ENCODE data around the gene TRIB2.

Gene TRIB2

DNA sequence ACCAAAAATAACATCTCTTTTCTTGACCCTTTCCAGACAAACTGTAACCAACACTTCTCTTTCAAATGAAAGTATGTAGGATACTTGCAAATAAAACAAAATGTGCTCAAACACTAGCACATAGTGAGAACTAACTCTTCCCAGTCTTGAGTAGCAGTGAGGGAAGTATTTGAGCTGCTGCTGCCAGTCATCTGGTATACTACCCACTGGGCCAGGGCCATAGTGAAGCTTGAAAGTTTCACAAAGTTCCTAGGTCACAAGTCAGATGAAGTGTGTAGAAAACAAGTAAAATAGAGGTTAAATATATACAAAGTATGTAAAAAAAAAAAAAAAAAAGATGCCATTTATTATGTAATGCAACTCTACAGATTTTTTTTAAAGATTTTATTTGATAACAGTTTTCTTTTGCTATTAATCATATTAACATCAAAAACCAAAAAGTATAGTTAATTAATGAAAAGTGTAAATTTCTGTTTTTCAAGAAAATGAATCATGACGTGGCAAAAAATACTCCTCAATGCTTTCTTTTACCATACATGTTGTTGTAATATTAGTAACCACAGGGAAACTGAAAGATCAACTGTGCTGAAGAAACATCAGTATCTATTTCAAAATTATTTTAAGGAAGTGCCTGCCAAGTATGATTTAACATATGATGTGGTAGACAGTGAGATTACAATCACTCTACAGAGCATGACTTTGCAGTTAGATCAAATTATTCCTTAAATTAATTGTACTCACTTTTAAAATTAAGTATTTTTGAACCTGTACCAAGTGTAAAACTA lies 21.6 kb upstream of the TRIB2 start:
- intact Hi-C loops (cut with DNase I), result no loop called here
- no peak for DNase-seq

DNA sequence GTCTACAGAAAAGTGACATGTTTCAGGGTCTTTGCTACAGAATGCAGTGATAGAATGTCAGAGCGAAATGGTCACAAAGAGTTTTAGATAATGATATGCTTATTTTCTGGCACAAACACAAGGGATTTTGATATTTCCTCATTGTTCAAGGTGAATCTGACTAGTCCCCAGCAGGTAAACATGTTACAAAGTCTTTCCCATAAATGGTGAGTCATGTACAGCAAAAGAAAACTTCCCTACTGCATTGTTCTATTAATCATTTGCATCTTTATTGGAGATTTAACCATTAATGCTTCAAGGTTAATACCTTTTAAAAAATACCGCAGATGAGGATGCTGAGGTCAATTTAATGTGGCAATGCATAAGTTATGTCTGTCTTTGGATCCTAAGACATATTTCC lies 19.1 kb upstream of the TRIB2 start:
- no peak for DNase-seq
- intact Hi-C loops (cut with DNase I), result no loop called here

GRCh38 chr2:12700989-12701388 lies 15.7 kb upstream of the TRIB2 start:
- intact Hi-C loops (cut with DNase I), result no loop called here
- DNase-seq, result no peak

- intact Hi-C loops (cut with DNase I), result no loop called here
- DNase-seq, result no peak
Measured at GRCh38 chr2:12701786-12702167, 15.0 kb upstream of the TRIB2 start.

- intact Hi-C loops (cut with DNase I), result no loop called here
- DNase-seq, result peak in 1 of 10 donors; percentile 29
Measured at GRCh38 chr2:12702168-12703121, 14.3 kb upstream of the TRIB2 start.

- intact Hi-C loops (cut with DNase I), result no loop called here
- DNase-seq, result no peak
Measured at GRCh38 chr2:12704378-12704777, 12.4 kb upstream of the TRIB2 start.

DNA sequence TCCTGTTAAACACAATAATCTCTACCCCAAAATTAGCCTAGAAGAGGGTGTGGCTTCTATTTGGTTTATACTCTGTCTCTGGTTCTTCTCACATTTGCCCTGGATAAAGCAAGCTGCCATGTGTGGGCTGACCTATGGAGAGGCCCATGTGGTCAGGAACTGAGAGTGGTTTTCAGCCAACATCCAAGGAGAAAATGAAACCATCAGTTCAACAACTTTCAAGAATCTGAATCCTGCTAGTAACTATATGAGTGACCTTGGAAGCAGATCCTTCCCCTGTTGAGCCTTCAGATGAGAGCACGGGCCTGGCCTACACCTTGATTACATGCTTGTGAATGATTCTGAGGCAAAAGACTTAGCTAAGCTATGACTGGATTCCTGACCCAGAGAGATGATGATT lies 11.5 kb upstream of the TRIB2 start:
- intact Hi-C loops (cut with DNase I), result no loop called here
- DNase-seq, result no peak

GRCh38 chr2:12705742-12706141 lies 11.0 kb upstream of the TRIB2 start:
- intact Hi-C loops (cut with DNase I), result no loop called here
- no peak for DNase-seq

DNA sequence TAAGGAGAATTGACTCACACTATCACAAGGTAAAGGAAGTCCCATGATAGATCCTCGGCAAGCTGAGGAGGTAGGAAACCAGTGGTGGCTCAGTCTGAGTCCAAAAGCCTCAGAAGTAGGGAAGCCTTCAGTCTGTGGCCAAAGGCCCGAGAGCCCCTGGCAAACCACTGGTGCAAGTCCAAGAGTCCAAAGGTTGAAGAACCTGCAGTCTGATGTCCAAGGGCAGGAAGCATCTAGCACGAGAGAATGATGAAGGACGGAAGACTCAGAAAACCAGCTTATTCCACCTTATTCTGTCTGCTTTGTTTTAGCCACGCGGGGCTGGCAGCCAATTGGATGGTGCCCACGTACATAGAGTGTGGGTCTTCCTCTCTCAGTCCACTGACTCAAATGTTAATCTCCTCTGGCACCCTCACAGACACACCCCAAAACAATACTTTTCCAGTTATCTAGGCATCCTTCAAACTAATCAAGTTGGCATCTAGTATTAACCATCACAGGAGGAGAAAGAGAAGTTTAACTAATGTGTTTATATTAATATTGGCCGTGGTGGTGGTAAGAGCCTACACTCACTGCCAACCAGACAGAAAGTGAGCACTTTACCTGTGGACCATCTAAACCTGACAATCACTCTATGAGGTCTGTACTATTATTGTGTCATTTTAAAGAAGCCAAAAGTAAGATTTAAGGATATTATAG lies 8.1 kb upstream of the TRIB2 start:
- no peak for DNase-seq
- intact Hi-C loops (cut with DNase I), result no loop called here

GRCh38 chr2:12709207-12709522 lies 7.6 kb upstream of the TRIB2 start:
- no peak for DNase-seq
- intact Hi-C loops (cut with DNase I), result no loop called here

GRCh38 chr2:12710301-12710700 lies 6.4 kb upstream of the TRIB2 start:
- intact Hi-C loops (cut with DNase I), result no loop called here
- no peak for DNase-seq

- DNase-seq, result no peak
- intact Hi-C loops (cut with DNase I), result no loop called here
Measured at GRCh38 chr2:12711339-12711738, 5.4 kb upstream of the TRIB2 start.

- intact Hi-C loops (cut with DNase I), result no loop called here
- no peak for DNase-seq
Measured at GRCh38 chr2:12712881-12713280, 3.9 kb upstream of the TRIB2 start.

DNA sequence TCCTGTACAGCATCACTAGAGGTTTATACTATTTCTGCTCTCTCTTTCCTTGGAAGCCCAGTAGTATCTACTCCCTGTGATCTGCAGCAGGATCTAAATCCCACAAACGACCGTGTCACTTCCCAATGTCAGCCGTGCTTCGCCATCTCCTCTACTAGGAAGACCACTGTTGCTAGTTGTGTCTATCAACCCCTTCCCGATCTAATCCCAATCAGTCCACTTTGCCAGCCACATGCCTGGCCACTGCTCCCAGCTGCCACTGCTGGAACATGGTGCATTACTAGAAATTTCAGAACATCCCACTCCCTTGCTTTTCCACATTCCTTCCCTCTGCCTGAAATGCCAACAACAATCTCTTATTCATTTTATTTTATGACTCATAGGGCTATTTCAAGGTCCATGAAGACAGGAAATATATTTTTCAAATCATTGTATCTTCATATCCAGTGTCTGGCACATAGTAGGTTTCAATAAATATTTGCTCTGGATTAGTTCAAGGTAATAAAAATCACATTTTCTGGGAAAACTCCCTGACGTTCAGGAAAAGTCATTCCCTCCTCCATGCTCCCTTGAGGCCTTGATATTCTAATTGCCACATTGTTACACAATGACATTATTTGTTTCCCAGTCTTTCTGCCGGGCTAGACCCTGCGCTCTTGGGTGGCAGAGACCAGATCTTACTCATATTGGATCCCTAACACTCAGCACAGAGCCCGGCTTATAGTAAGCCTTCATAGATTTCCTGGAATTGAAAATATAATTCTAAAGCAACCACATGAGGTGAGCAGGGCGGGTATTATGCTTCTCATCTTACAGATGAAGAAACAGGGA lies 2.1 kb upstream of the TRIB2 start:
- DNase-seq, result peak in 1 of 10 donors; percentile 22
- intact Hi-C loops (cut with DNase I), result loop anchor here (5.0 kb wide), 2 partner anchors 293 to 882 kb away; no protein-coding TSS in a partner anchor

DNA sequence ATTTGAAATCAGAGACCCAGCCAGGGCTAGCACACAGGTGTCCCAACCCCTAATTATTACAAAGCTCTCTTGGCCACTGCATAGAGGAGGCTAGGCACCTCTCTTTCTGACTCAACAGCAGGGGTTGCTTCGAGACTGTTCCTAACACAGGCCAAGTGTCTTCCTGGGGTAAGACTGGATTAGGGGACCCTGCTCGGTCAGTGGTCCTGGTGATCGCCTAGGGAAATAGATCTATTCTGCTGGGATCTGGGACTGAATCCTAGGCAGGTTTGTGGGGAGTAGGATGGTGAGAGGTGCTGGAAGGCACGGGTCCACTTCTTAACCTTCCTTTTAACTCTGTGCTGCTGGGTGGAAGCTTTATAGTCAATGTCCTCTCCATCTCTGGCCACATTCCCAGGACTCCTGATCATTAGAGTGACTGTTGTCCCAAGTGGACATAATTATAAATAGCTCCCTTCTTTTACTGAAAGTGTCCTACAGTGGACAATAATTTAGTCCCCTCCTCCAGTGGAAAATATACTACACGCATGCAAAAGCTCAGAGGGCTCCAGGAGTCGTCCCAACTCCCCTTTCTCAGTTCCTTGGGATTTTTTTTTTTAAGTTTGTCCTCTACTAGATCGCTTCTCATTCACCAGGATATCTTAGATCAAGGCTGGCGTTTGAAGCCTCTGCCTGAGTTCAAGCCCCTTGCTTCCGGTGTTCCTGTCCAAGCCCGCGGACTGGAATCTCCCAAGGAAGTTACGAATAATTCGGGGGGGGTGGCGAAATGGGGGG lies 1.3 kb upstream of the TRIB2 start:
- intact Hi-C loops (cut with DNase I), result loop anchor here (1.0 to 5.0 kb wide), 4 partner anchors 216 to 883 kb away; no protein-coding TSS in a partner anchor
- DNase-seq, result peak in 1 of 10 donors; percentile 65

DNA sequence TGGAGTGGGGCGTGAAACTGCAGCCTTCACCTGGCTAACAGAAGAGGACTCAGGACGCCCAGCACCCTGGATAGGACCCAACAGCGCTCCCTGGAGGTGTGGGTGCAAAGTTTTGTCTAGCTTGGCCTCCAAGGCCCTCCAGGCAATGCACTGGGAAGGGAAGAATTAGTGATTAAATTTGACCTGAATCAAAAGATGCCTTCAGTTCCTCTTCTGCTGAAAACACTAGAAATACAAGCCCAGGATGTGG lies 779 bp upstream of the TRIB2 start:
- intact Hi-C loops (cut with DNase I), result loop anchor here (1.0 to 5.0 kb wide), 4 partner anchors 215 to 884 kb away; no protein-coding TSS in a partner anchor
- peak in 9 of 10 donors; percentile 46 to 93 (median 66) for DNase-seq

DNA sequence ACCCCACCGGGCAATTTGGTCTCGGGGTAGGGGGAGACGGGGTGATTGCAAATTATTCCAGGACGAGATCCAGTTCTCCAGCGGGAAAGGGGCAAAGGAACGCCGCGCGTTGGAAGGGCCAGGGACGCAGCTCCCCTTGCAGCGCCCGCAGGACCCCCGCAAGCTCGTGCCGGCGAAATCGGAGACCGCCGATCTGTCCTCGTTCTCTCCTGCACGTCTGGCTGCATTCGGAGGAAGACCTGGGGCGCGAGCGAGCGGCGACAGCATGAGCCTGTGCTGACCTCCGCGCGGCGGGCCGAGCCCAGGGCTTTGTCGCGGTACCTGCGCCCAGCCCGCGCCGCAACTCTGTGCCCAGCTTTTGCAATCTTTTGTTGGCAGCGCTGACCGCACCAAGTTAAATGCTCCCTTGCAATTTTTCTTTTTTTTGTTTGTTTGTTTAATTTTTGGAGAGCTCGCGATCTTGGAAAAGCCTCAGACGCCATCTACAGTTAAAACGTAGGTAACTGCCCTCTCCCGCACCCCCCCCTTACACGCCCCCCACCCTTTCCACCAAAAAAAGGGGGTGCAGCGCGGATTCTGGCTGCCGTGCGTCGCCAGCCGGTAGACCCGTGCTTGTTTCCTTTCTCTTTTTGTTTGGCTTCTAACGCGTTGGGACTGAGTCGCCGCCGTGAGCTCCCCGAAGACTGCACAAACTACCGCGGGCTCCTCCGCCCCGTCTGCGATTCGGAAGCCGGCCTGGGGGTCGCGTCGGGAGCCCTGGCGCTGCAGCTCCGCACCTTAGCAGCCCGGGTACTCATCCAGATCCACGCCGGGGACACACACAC lies 667 bp downstream of the TRIB2 start:
- DNase-seq, result peak in 6 of 10 donors; percentile 35 to 86 (median 46)
- intact Hi-C loops (cut with DNase I), result loop anchor here (2.0 to 5.0 kb wide), 3 partner anchors 290 to 885 kb away; no protein-coding TSS in a partner anchor

GRCh38 chr2:12718015-12718671 lies 1.4 kb downstream of the TRIB2 start:
- intact Hi-C loops (cut with DNase I), result loop anchor here (2.0 to 5.0 kb wide), 3 partner anchors 289 to 886 kb away; no protein-coding TSS in a partner anchor

More at GRCh38 chr2:12718015-12718671, 1.4 kb downstream of the TRIB2 start:
- peak in 3 of 10 donors; percentile 34 to 90 (median 79) for DNase-seq
